Neural progenitor cell (in vitro differentiated cells): ENCODE measurements around the gene FGF19. TPM values are rescaled to one million over a fixed set of nuclear protein-coding genes. Genes with fewer than 3 reads are reported as not detected.

Experiments
- DNase-seq: peaks from one replicate; pipeline ENCODE4 v3.0.0-alpha.2; 2016; ENCODE audit warnings: low spot score
- H2AFZ ChIP-seq: fragments of 200-600 bp; sonication (generic); replicated peaks from 2 replicates; pipeline ENCODE4 v1.6.1; 2016; ENCODE audit warnings: antibody characterized with exemption
- H3F3A ChIP-seq: fragments of 200-600 bp; sonication (generic); 2 replicates; pipeline ENCODE4 v1.6.1; 2016; ENCODE audit warnings: antibody characterized with exemption, low read depth
- H3K27ac ChIP-seq: fragments of 200-600 bp; sonication (generic); 2 replicates; pipeline ENCODE4 v1.5.1; 2016; ENCODE audit warnings: mild to moderate bottlenecking
- H3K27me3 ChIP-seq: fragments of 200-600 bp; sonication (generic); 2 replicates; pipeline ENCODE4 v1.6.1; 2016; ENCODE audit warnings: mild to moderate bottlenecking, moderate library complexity
- H3K36me3 ChIP-seq: fragments of 200-600 bp; sonication (generic); 2 replicates; pipeline ENCODE4 v1.5.1; 2016
- H3K4me1 ChIP-seq: fragments of 200-600 bp; sonication (generic); 2 replicates; pipeline ENCODE4 v1.6.1; 2016; ENCODE audit warnings: mixed run types
- H3K4me2 ChIP-seq: fragments of 200-600 bp; sonication (generic); 2 replicates; pipeline ENCODE4 v1.6.1; 2016
- H3K4me3 ChIP-seq: fragments of 200-600 bp; sonication (generic); 2 replicates; pipeline ENCODE4 v1.5.1; 2016
- H3K79me2 ChIP-seq: fragments of 200-600 bp; sonication (generic); 2 replicates; pipeline ENCODE4 v1.6.1; 2016; ENCODE audit warnings: low read depth
- H3K9ac ChIP-seq: fragments of 200-600 bp; sonication (generic); 2 replicates; pipeline ENCODE4 v1.6.1; 2016
- H3K9me3 ChIP-seq: fragments of 200-600 bp; sonication (generic); 2 replicates; pipeline ENCODE4 v1.5.1; 2016; ENCODE audit warnings: low read depth
- H4K20me1 ChIP-seq: fragments of 200-600 bp; sonication (generic); 2 replicates; pipeline ENCODE4 v1.6.1; 2016; ENCODE audit warnings: low read depth
- H3K27ac Mint-ChIP-seq: 3 replicates; pipeline ENCODE4 v1.8.0; 2021; ENCODE audit warnings: mixed read lengths
- H3K27me3 Mint-ChIP-seq: 2 replicates; pipeline ENCODE4 v1.8.0; 2022; ENCODE audit warnings: low read depth, mild to moderate bottlenecking, inconsistent platforms, moderate library complexity, mixed read lengths; ENCODE audit not compliant: insufficient read depth
- H3K36me3 Mint-ChIP-seq: 3 replicates; pipeline ENCODE4 v1.8.0; 2021; ENCODE audit warnings: mixed read lengths
- H3K4me1 Mint-ChIP-seq: 3 replicates; pipeline ENCODE4 v1.8.0; 2021; ENCODE audit warnings: mixed read lengths
- H3K4me3 Mint-ChIP-seq: 3 replicates; pipeline ENCODE4 v1.8.0; 2021; ENCODE audit warnings: mild to moderate bottlenecking, moderate library complexity, mixed read lengths
- H3K9me3 Mint-ChIP-seq: 3 replicates; pipeline ENCODE4 v1.8.0; 2020; ENCODE audit warnings: mixed read lengths
- CTCF ChIP-seq: fragments of 200-600 bp; sonication (generic); IDR thresholded peaks from 2 replicates; pipeline ENCODE4 v1.5.1; 2017; ENCODE audit warnings: antibody characterized with exemption, mild to moderate bottlenecking
- EZH2 ChIP-seq: fragments of 200-600 bp; sonication (generic); IDR thresholded peaks from 2 replicates; pipeline ENCODE4 v1.6.1; 2017; ENCODE audit warnings: antibody characterized with exemption, mild to moderate bottlenecking, moderate library complexity
- EZH2phosphoT487 ChIP-seq: fragments of 200-600 bp; sonication (generic); IDR thresholded peaks from 2 replicates; pipeline ENCODE4 v1.6.1; 2017; ENCODE audit warnings: antibody characterized with exemption
- total RNA-seq: library from RNA; depleted of rRNA; stranded (reverse); fragments of >200 nt; gene quantifications from 2 replicates; pipeline ENCODE4 v1.2.3, GENCODE V29; 2015; ENCODE audit warnings: low replicate concordance

The FGF19 gene
- total RNA-seq, 1 donor from 2014 or later: not detected

- Histone ChIP-seq H3F3A (peaks cover 10% of the 10 kb centered on the region), H2AFZ (no peak overlapping the region), H3K9ac (no peak overlapping the region), H3K9me3 (no peaks in the 10 kb centered on the region), H4K20me1 (no peaks in the 10 kb centered on the region), H3K79me2 (no peaks in the 10 kb centered on the region), H3K27me3 (peaks cover 12% of the 10 kb centered on the region), H3K36me3 (no peaks in the 10 kb centered on the region), H3K27ac (no peak overlapping the region), H3K4me2 (no peak overlapping the region), H3K4me1 (no peaks in the 10 kb centered on the region), H3K4me3 (no peak overlapping the region)
- Mint-ChIP-seq H3K9me3 (no peaks in the 10 kb centered on the region), H3K27me3 (peaks cover 12% of the 10 kb centered on the region), H3K36me3 (no peaks in the 10 kb centered on the region), H3K4me3 (peak overlapping the region; percentile 31), H3K27ac (peak overlapping the region; percentile 58), H3K4me1 (peaks cover 2% of the 10 kb centered on the region)
- TF ChIP-seq EZH2phosphoT487 (no peak), CTCF (no peak), EZH2 (no peak)
- DNase-seq: no peak
These were observed 23.1 kb downstream of the FGF19 start for GRCh38 chr11:69680688-69681087.

DNA sequence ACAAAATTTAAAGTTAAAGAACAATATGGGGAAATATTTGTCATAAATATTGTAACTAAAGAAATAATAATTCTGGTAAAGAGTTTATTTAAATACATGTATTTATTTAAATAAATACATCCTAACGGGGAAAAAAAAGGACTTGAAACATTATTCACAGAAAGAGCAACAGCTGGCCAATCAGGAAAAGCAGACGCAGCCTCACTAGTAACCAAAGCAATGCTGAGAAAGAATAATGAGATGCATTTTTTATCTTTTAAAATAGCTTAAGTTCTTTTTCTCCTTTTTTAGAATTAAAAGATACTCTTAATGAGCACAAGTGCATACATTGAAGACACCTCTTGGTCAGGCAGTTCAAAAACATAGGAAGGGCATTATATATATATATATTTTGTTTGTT is 26.1 kb downstream of the FGF19 start:
- Histone ChIP-seq H3K27ac (no peak overlapping the region), H3F3A (peaks cover 10% of the 10 kb centered on the region), H3K4me1 (peaks cover 5% of the 10 kb centered on the region), H4K20me1 (peaks cover 9% of the 10 kb centered on the region), H2AFZ (no peak overlapping the region), H3K79me2 (peaks cover 21% of the 10 kb centered on the region), H3K4me2 (no peak overlapping the region), H3K9me3 (no peaks in the 10 kb centered on the region), H3K27me3 (no peaks in the 10 kb centered on the region), H3K36me3 (no peaks in the 10 kb centered on the region), H3K4me3 (no peak overlapping the region), H3K9ac (no peak overlapping the region)
- Mint-ChIP-seq H3K27ac (no peak overlapping the region), H3K4me3 (no peak overlapping the region), H3K9me3 (no peaks in the 10 kb centered on the region), H3K27me3 (peaks cover 9% of the 10 kb centered on the region), H3K4me1 (peaks cover 14% of the 10 kb centered on the region), H3K36me3 (no peaks in the 10 kb centered on the region)
- no peak for DNase-seq
- TF ChIP-seq EZH2 (no peak), EZH2phosphoT487 (no peak), CTCF (no peak)

DNA sequence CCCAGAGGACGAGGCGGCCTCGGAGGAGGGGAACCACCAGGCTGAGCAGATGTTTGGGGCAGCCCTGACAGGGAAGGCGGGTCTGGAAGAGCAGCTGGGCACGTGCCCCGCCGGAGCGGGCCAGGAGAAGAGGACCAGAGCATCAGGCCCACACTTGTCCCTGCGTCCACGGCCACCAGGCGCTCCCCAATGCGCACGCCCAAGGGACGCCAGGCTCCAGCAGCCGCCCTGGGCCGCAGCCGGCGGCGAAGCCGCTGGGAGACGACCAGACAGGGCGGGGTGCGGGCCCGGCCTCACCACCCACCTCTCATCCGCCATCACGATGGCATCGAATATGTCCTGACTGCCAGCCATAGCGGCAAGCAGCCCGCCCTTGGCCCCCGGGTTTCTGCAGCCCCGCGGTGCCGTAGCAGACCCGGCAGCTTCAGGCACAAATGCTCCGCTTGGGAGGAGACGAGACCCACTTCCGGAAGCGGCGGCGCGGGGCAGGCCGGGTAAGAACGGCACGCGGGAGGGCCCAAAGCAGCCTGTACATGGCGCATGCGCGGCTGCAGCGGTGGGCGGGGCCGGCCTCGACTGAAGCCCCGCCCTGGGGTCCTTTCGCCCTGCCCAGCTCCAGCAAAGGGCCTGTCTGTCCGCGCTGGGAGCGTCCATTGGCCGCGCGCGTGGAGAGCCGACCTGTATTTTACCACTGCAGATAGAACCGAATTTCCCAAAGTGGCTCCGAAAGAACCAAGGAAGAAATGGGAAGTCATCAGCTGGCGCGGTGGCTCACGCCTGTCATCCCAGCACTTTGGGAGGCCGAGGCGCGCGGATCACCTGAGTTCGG is 28.7 kb downstream of the FGF19 start, which contains the start of gene LTO1:
Gene LTO1, minus strand, starts transcription at position 468 of the 829 bp plus-strand sequence. Its CDS starts 114 bp downstream, at position 354.
- H3K9me3 Mint-ChIP-seq: no peaks in the 10 kb centered on the region
- Histone ChIP-seq H3F3A (peaks cover 22% of the 10 kb centered on the region), H3K27me3 (no peaks in the 10 kb centered on the region), H3K4me1 (peaks cover 5% of the 10 kb centered on the region), H3K4me3 (peak within 1 kb of the TSS; percentile 77), H4K20me1 (peaks cover 9% of the 10 kb centered on the region), H3K79me2 (peaks cover 21% of the 10 kb centered on the region), H3K4me2 (peak within 1 kb of the TSS; percentile 91), H2AFZ (peak within 1 kb of the TSS; percentile 87), H3K9ac (peak within 1 kb of the TSS; percentile 80), H3K27ac (no peak within 1 kb of the TSS), H3K36me3 (no peaks in the 10 kb centered on the region), H3K9me3 (no peaks in the 10 kb centered on the region)
- no peak within 1 kb of the TSS for H3K27ac Mint-ChIP-seq
- DNase-seq: peak; percentile 96
- H3K4me3 Mint-ChIP-seq: peak within 1 kb of the TSS; percentile 94
- peaks cover 3% of the 10 kb centered on the region for H3K27me3 Mint-ChIP-seq
- peaks cover 19% of the 10 kb centered on the region for H3K4me1 Mint-ChIP-seq
- H3K36me3 Mint-ChIP-seq: no peaks in the 10 kb centered on the region
- no peak for TF ChIP-seq EZH2
- no peak for TF ChIP-seq CTCF
- TF ChIP-seq EZH2phosphoT487: no peak
